ENCODE measurements around the gene SRSF3.

SRSF3 gene

DNA sequence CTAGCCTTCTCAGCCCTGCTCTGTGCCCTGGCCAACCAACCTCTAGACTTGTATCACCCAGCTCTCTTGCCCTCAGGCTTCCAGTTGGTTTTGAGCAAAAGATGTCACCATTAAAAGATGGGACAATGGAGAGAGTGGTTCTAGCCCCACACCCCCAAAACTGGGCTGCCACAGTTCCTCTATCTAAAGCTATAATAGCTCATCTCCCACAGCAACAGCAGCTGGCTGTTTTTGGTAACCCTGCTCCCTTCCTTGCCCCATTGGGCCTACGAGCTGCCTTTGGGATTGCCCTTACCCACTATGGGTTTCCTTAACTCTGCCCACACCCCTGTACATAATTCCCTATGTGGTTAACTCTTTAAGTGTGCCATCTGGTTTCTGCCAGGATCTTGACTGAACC is 7.6 kb upstream of the SRSF3 start:
- TF ChIP-seq SIN3A (IDR thresholded peaks at IDR 0.05; ENCODE audit: borderline replicate concordance, insufficient read depth, low read length): no peak
- TF ChIP-seq TAF1 (IDR thresholded peaks at IDR 0.05; ENCODE audit: borderline replicate concordance, insufficient read depth, low read length): no peak
- TF ChIP-seq FOXP2 (optimal IDR thresholded peaks at IDR 0.05; ENCODE audit: borderline replicate concordance, extremely low read depth, extremely low read length, insufficient read depth): no peak
- TF ChIP-seq, protein P1, sequence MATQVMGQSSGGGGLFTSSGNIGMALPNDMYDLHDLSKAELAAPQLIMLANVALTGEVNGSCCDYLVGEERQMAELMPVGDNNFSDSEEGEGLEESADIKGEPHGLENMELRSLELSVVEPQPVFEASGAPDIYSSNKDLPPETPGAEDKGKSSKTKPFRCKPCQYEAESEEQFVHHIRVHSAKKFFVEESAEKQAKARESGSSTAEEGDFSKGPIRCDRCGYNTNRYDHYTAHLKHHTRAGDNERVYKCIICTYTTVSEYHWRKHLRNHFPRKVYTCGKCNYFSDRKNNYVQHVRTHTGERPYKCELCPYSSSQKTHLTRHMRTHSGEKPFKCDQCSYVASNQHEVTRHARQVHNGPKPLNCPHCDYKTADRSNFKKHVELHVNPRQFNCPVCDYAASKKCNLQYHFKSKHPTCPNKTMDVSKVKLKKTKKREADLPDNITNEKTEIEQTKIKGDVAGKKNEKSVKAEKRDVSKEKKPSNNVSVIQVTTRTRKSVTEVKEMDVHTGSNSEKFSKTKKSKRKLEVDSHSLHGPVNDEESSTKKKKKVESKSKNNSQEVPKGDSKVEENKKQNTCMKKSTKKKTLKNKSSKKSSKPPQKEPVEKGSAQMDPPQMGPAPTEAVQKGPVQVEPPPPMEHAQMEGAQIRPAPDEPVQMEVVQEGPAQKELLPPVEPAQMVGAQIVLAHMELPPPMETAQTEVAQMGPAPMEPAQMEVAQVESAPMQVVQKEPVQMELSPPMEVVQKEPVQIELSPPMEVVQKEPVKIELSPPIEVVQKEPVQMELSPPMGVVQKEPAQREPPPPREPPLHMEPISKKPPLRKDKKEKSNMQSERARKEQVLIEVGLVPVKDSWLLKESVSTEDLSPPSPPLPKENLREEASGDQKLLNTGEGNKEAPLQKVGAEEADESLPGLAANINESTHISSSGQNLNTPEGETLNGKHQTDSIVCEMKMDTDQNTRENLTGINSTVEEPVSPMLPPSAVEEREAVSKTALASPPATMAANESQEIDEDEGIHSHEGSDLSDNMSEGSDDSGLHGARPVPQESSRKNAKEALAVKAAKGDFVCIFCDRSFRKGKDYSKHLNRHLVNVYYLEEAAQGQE (IDR thresholded peaks at IDR 0.05; ENCODE audit: insufficient read depth in 1 of 2, low read depth in 2 of 2, low read length in 2 of 2): no peak
- TF ChIP-seq POLR2AphosphoS5 (IDR thresholded peaks at IDR 0.05; ENCODE audit: low read depth, low read length): no peak

DNA sequence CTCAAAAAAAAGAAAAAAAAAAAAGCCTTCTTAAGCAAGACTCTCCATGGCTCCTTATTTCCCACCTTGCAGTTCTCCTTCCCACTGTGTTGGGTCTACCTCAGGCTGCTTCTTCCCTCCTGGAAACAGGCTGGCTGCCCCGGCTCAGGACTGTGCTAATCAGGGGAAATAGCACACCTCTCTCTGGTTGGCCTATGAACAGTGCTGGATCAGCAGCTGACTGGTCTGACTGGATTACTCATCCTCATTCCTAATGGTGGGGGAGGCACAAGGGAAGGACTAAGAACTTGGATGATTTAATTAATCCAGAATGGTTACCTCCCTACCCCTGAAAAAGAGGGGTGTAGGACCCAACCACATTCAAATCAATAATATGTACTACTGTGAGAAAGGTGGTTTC is 3.9 kb upstream of the SRSF3 start:
- TF ChIP-seq SIN3A (IDR thresholded peaks at IDR 0.05; ENCODE audit: borderline replicate concordance, insufficient read depth, low read length): no peak
- TF ChIP-seq FOXP2 (optimal IDR thresholded peaks at IDR 0.05; ENCODE audit: borderline replicate concordance, extremely low read depth, extremely low read length, insufficient read depth): no peak
- no peak for TF ChIP-seq POLR2AphosphoS5 (IDR thresholded peaks at IDR 0.05; ENCODE audit: low read depth, low read length)
- TF ChIP-seq, protein P1 (IDR thresholded peaks at IDR 0.05; ENCODE audit: insufficient read depth in 1 of 2, low read depth in 2 of 2, low read length in 2 of 2): no peak
- no peak for TF ChIP-seq TAF1 (IDR thresholded peaks at IDR 0.05; ENCODE audit: borderline replicate concordance, insufficient read depth, low read length)

DNA sequence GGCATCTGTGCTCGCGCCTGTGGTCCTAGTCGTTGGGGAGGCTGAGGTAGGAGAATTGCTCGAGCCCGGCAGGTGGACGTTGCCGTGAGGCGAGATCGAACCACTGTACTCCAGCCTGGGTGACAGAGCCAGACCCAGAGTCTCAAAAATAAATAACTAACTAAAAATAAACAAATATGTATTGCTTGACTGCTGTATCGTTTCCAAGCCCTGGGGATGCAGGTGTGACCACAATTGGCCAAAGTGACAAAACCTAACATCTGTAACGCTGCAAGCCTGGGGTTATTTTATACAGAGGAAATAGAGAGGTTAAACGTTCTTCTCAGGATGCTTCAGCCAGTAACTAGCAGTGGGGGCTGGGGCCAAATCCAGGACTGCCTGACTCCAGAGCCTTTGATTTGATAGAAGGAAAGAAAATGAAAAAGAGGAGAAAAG is 1.9 kb upstream of the SRSF3 start:
- TF ChIP-seq, protein P1 (IDR thresholded peaks at IDR 0.05; ENCODE audit: insufficient read depth in 1 of 2, low read depth in 2 of 2, low read length in 2 of 2): no peak
- TF ChIP-seq POLR2AphosphoS5 (IDR thresholded peaks at IDR 0.05; ENCODE audit: low read depth, low read length) (no peak), FOXP2 (optimal IDR thresholded peaks at IDR 0.05; ENCODE audit: borderline replicate concordance, extremely low read depth, extremely low read length, insufficient read depth) (no peak), TAF1 (IDR thresholded peaks at IDR 0.05; ENCODE audit: borderline replicate concordance, insufficient read depth, low read length) (no peak), SIN3A (IDR thresholded peaks at IDR 0.05; ENCODE audit: borderline replicate concordance, insufficient read depth, low read length) (no peak)

DNA sequence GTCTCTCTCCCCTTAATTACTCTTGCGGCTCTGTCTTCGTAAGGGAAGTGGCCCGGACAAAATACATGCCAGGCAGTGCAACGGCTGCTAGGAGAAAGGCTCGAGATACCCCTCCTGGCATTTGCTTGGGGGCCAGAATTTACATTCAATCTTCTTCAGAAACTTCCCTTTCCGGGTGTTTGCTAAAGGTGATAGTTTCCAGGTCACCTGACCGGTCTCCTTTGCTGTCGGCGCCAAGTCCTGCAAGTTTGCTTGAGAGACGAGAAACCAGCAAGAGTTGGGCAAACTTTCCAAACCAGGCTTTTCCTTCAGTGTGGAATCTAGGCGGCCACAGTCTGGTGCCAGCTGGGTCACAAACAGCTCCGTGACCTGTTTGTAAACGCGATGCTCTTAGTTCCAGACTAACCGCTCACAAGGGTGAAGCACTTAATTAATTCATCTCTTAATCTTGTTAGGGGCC is 563 bp upstream of the SRSF3 start:
- TF ChIP-seq FOXP2 (optimal IDR thresholded peaks at IDR 0.05; ENCODE audit: borderline replicate concordance, extremely low read depth, extremely low read length, insufficient read depth) (no peak), TAF1 (IDR thresholded peaks at IDR 0.05; ENCODE audit: borderline replicate concordance, insufficient read depth, low read length) (no peak), SIN3A (IDR thresholded peaks at IDR 0.05; ENCODE audit: borderline replicate concordance, insufficient read depth, low read length) (no peak), POLR2AphosphoS5 (IDR thresholded peaks at IDR 0.05; ENCODE audit: low read depth, low read length) (no peak)
- TF ChIP-seq, protein P1 (IDR thresholded peaks at IDR 0.05; ENCODE audit: insufficient read depth in 1 of 2, low read depth in 2 of 2, low read length in 2 of 2): peak in 1 of 2 experiments; percentile 33; a peak in 1 of 4 replicates

All from PFSK-1 (cell line).